A549 treated with dexamethasone at 1 μM for 4 hours (cell line): ENCODE data around the gene OAT. TPM values are rescaled to one million over a fixed set of nuclear protein-coding genes. Genes with fewer than 3 reads are reported as not detected.

ENCODE experiments used
- total RNA-seq: library from RNA; stranded (reverse); fragments of 200-300 nt; extraction: Qiagen RNA extraction; gene quantifications from 5 replicates; pipeline ENCODE4 v1.2.3, GENCODE V29; 2022

OAT gene
- total RNA-seq = 74.3 to 95.2 TPM (median 75.5 TPM) in 5 replicates

DNA sequence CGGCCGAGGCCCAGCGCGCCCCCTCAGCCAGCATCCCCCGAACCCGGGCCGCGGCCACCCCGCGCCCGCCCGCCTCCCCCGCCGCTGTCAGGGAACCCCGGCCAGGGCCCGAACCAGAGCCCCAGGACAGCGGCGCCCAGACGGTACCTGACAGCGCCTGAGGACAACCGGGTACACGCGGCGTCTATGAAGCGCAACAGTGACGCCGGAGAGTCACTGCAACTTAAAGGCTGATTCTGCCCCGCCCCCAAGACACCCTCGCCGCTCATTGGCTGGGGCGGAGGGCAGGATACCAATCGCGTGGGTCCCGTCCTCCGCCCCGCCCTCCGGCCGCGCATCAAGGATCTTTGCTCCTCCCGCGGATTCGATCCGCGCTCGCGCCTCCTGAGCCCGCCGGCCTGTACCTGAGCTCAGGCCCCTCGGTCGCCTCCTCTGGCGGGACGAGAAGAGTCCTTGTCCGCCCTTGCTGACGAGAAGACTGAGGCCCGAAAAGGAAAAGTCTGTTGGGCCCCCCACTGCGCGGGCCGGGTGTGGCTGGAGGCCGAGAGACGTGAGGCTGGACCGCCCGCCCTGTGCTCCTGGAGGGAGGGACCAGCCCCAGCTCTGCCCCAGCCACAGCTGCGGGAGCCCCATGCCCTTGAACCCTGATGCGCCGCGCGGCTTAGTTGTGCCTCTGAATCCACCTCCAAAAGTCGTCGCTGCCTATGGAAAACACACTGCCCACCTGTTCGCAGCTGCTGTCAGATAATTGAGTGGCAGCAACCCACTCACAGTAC, at the start of gene OAT:
TSS of gene OAT (minus strand) at position 198 of the 776 bp plus-strand sequence. CDS start 6,752 bp downstream, outside the sequence.

DNA sequence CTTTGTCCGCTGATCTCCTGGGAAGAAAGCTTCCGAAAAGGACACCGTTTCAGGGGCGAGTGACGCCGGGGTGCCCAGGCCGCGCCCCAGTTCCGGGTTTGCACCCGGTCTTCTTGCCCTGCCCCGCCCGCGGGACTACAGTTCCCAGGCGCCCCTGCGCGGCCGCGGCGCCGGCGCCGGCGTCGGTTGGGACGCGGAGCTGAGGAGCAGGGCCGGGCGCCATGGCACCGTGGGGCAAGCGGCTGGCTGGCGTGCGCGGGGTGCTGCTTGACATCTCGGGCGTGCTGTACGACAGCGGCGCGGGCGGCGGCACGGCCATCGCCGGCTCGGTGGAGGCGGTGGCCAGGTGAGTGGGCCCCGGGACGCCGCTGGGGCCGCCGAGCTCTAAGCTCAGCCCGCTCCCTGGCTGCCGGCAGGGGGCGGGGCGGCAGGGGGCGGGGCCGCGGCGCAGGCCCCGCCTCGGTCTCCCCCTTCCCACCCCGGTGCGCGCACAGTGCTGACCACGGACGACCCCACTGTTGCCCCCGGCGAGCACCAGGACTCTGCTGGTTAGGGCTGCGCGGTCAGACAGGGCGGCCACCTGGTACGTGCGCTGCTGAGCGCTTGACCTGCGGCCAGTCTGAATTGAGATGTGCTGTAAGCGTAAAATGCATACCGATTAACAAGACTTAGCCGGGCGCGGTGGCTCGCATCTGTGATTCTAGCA, 43.1 kb upstream of the OAT start, which contains the start of gene LHPP:
TSS of gene LHPP (plus strand) at position 182 of the 706 bp plus-strand sequence. CDS start at position 222, 40 bp downstream.

GRCh38 chr10:124450012-124450782, 31.5 kb upstream of the OAT start, which contains the start of gene NKX1-2:
NKX1-2 (minus strand) TSS chr10:124450035; CDS start chr10:124449943, 92 bp downstream.

Other genes starting within 250 kb of the OAT start
- 0.02 to 0.08 TPM (median 0.05 TPM) in 4 of 5 replicates, not detected in the other for gene NKX1-2, start 31.1 kb upstream of the OAT start, total RNA-seq
- gene LHPP, start 42.9 kb upstream of the OAT start, total RNA-seq = 9.9 to 13.6 TPM (median 12.1 TPM) in 5 replicates